Fibroblast of skin of back (primary cell): ENCODE data around the gene KIF4B. TPM values are rescaled to one million over a fixed set of nuclear protein-coding genes. Genes with fewer than 3 reads are reported as not detected.
"Not testable (repeated sequence)": the region's sequence is repeated elsewhere in the genome, so short reads cannot be mapped to it uniquely, and the experiment has no call there.

ENCODE experiments used
- DNase-seq: peaks from one replicate; pipeline ENCODE4 v3.0.0-alpha.2; 2013
- polyA plus RNA-seq, 2 experiments: library from polyadenylated mRNA; unstranded; fragments of 120-200 nt; gene quantifications; one replicate each; pipeline ENCODE4 v1.2.1, GENCODE V29; 2013; ENCODE audit not compliant: insufficient read length in 2 of 2

The KIF4B gene, protein sequence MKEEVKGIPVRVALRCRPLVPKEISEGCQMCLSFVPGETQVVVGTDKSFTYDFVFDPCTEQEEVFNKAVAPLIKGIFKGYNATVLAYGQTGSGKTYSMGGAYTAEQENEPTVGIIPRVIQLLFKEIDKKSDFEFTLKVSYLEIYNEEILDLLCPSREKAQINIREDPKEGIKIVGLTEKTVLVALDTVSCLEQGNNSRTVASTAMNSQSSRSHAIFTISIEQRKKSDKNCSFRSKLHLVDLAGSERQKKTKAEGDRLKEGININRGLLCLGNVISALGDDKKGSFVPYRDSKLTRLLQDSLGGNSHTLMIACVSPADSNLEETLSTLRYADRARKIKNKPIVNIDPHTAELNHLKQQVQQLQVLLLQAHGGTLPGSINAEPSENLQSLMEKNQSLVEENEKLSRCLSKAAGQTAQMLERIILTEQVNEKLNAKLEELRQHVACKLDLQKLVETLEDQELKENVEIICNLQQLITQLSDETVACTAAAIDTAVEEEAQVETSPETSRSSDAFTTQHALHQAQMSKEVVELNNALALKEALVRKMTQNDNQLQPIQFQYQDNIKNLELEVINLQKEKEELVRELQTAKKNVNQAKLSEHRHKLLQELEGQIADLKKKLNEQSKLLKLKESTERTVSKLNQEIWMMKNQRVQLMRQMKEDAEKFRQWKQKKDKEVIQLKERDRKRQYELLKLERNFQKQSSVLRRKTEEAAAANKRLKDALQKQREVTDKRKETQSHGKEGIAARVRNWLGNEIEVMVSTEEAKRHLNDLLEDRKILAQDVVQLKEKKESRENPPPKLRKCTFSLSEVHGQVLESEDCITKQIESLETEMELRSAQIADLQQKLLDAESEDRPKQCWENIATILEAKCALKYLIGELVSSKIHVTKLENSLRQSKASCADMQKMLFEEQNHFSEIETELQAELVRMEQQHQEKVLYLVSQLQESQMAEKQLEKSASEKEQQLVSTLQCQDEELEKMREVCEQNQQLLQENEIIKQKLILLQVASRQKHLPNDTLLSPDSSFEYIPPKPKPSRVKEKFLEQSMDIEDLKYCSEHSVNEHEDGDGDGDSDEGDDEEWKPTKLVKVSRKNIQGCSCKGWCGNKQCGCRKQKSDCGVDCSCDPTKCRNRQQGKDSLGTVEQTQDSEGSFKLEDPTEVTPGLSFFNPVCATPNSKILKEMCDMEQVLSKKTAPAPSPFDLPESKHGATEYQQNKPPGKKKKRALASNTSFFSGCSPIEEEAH
- polyA plus RNA-seq (2013, experiment 1 of 2; ENCODE audit: insufficient read length) = 0.43 TPM
- polyA plus RNA-seq (2013, experiment 2 of 2; ENCODE audit: insufficient read length) = 0.07 TPM

DNA sequence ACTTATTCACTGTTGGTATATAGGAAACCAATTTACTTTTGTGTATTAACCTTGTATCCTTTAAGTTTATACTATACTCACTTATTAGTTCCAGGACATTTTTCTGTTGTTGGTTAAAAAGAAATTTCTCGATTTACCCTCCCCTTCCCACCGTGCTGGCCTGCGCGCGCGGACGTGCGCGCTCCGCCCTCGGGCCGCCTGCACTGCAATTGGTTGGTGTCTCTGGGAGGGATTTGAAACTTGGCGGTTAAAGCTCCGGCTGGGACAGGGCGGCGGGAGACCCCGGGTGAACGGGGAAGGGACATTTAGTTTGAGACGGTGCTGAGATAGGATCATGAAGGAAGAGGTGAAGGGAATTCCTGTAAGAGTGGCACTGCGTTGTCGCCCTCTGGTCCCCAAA is at the start of gene KIF4B:
Gene KIF4B (plus strand): TSS at position 230 of the 400 bp plus-strand sequence. CDS start 105 bp downstream, at position 335.
- no peak for DNase-seq

DNA sequence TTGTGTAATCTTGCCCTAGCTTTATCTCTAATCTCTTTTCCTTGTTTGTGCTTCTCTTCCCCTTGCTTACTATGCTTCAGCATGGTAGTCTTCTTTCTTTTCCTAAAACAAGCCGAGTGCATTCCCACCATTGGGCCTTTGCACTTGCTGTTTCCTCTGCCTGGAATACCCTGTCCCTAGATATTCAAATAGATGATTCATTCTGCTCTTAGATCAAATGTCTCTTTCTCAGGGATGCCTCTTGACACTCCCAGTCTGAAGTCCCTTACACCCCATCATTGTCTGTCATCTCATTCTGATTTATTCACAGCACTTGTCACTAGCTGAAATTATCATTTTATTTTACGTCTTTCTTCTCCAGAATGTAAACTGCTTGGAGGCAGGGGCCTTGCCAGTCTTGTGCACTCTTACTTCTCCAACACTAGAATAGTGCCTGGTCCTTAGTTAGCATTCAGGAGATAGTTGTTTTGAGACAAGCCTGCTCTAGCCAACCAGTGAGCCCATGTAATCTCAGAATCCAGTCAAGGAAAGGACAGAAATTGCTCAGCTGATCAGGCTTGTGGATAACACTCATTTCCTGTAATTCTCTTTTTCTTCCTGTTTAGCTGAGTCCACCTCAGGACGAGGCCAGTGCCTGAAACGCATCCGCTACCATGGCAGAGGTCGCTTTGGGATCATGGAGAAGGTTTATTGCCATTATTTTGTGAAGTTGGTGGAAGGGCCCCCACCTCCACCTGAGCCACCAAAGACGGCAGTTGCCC is 47.3 kb upstream of the KIF4B start:
- no peak for DNase-seq

DNA sequence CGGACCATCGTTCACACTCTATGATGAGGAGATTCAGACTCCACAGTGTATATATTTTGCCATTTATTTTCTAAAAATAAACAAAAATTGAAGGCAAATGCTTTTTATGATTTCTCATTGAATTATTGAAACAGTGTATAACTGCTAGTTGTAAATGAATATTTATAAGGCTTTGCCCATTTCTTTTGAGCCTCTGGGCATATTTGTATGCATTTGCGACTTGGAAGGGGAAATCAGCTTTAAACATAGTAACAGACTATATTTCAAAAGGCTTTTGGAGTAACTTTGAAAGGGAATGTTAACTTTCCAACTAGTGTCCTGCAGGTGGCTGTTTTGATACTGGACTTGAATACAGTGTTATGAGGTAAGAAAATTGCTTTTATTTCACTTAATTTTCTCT is 46.7 kb upstream of the KIF4B start:
- no peak for DNase-seq

DNA sequence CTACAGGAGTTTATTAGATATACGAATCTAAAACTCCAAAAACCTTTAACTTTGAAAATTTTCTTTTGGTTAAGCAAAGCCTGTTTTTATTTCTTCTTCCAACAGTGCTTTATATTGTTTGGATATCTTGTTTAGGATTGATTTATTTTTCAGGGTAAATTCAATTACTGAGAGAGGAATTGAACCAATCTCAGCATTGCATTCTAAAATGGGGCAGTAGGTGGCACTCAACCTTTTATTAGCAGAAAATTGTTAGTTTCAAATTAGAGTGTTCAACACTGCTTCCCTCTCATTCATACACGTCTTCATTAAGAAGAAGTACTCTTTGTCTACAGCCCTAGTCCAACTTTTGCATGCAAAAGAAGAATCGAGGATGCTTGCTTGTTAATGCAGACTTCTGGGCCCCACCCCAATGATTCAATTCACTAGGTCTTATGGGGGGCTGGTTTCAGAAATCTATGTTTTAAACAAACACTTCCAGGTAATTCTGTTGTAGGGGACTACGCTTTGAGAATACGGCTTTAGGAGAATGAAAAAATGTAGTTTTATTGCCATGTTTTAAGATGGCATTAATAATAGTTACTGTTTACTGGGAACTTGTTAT is 46.0 kb upstream of the KIF4B start:
- peak; percentile 11 for DNase-seq

DNA sequence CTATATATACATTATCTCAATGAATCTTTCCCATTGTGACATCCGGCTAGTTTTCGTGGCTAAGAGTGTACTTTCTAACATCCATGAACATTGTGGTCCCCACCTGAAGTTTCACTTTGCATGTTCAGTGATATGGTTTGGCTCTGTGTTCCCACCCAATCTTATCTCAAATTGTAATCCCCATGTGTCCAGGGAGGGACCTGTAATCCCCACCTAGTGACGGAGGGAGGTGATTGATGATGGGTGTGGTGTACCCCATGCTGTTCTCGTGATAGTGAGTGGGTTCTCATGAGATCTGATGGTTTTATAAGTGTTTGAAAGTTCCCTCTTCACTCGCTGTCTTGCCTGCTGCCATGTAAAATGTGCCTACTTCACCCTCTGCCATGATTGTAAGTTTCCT is 44.6 kb upstream of the KIF4B start:
- DNase-seq = no peak

DNA sequence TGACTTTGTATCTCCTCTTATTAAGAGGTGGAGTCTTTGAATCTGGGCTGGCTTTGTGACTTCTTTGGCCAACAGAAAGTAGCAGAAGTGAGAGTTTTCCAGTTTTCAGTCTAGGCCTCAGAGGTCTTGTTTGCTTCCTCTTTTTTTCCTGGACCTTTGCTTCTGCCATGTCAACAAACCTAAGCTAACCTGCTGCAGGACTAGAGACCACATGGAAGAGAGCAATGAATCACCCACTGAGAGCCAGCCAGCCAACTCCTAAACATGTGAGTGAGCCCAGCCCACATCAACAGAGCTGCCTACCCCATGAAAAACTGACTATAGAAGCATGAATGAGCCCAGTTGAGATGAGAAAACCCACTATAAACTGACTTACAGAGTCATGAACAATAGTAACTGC is 42.8 kb upstream of the KIF4B start:
- peak; percentile 8 for DNase-seq

DNA sequence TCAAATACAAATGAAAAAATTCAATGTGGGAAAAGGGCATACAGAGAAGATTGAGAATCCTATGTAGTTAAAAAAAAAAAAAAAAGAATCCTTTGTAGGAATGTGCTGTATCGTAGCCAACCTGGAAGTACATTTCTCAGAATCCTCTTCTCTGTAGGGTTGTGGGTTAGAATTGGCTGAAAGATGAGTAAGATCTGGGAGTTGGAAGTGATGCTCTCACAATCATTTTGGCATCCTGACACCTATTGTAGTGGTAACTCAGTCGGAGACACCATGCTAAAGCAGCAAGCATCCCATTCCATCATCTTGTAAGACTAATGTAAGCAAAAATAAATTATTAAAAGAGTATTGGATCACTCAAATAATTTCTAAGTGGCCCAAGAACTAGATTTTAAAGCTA is 42.1 kb upstream of the KIF4B start:
- DNase-seq = peak; percentile 30

DNA sequence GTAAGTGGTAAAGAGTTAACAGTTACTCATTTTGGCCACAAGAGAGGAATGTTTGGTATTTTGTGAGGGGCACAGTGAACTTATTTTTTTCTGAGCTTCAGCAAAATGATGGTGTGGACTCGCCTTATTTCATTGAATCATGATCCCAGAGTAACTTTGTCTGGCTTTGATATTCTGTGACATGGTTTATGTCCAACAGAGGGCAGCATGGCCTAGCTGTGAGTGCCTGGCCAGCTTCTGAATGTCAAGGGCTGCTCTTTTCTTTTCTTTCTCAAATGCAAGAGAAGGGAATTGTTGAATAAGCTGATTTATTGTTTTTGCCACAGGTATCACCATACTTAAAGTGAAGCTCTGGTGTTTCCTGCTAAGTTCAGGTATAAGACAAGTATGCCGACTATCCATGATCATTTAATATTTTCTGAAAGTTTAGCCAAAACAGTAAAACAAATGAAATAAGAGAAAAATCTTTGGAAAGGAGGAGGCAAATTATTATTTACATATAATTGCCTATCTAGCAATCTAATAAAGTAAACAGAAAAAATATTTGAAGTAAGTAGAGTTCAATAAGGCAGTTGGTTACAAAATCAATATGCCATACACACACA is 41.0 kb upstream of the KIF4B start:
- peak; percentile 46 for DNase-seq

DNA sequence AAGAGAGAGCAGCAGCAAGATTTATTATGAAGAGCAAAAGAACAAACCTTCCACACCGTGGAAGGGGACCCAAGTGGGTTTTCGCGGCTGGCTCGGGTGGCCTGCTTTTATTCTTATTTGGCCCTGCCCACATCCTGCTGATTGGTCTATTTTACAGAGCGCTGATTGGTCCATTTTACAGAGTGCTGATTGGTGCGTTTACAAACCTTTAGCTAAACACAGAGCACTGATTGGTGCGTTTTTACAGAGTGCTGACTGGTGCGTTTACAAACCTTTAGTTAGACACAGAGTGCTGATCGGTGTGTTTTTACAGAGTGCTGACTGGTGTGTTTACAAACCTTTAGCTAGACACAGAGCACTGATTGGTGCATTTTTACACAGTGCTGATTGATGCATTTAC is 37.5 kb upstream of the KIF4B start:
- DNase-seq = not testable (repeated sequence)

DNA sequence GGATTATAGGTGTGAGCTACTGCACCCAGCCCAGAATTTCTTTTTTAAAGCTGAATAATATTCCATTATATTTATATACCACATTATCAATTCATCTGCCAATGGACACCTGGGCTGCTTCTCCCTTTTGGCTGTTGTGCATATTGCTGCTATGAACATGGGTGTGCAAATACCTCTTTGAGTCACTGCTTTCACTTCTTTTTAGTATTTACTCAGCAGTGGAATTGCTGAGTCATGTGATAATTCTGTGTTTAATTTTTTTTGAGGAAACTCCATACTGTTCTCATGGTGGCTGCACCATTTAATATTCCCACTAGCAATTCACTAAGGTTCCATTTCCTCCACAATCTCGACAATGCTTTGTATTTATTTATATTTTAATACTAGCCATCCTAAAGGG is 36.1 kb upstream of the KIF4B start:
- DNase-seq = peak; percentile 7

DNA sequence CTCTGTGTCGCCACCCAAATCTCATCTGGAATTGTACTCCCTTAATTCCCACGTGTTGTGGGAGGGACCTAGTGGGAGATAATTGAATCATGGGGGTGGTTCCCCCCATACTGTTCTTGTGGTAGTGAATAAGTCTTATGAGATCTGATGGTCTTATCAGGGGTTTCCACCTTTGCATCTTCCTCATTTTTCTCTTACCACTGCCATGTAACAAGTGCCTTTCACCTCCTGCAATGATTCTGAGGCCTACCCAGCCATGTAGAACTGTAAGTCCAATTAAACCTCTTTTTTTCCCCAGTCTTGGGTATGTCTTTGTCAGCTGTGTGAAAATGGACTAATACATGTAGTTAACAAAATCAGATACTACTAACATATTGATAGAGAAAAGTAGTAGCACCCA is 35.3 kb upstream of the KIF4B start:
- not testable (repeated sequence) for DNase-seq

DNA sequence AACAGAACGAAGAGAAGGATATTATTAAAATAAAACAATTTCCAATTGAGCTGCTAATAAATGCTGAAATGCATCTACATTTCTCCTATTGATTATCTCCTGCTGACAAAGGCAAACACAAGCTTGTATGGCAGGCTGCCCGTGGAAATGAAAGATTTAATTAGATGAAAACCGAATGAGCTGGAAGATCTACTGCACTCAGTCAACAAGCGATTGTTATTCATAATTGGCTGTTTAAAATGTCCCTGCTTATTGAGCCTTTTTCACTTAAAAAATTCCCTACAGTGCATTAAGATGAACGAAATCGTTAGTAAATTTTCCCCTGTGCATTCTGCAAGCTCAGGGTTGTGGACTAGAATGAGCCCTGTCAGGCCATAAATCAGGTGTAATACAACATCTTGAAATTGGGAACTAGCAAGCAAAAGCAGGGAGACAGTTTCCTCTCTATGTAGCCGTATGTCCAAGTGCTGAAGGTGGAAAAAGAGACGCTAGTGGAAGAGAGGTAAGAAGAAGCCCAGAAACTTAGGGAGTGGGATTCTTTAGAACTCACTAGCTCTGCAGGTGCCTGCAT is 28.5 kb upstream of the KIF4B start:
- no peak for DNase-seq

DNA sequence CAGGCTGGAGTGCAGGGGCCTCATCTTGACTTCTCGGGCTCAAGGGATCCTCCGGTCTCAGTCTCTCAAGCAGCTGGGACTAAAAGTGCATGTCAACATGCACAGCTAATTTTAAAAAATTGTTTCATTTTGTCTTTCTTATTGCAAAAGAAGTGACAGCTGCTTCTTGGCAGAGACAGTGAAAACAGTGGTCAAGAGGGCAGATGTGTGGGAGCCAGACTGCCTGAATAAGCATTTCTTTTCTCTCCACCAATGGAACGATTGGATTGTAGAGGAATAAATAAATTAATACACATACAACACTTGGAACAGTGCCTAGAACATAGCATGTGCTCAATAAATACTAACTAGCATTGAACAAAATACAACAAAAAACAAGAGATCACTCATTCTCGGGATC is 27.4 kb upstream of the KIF4B start:
- DNase-seq = no peak

DNA sequence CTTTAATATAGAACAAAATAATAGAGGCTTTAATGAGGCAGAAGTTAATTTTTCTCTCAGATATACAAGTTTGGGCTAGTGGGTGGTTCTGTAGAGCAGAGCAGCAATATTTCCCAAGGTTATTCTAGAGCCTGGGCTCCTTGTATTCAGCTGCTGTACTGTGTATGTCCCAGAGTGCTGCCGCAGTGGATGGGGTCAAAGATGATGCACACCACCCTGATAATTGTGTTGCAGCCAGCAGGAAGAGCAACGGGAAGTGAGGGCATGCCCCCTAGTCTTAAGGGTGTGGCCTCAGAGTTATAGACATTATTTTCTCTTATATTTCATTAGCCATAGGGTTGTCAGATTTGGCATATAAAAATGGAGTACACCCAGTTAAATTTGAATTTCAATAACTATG is 23.9 kb upstream of the KIF4B start:
- DNase-seq = no peak

DNA sequence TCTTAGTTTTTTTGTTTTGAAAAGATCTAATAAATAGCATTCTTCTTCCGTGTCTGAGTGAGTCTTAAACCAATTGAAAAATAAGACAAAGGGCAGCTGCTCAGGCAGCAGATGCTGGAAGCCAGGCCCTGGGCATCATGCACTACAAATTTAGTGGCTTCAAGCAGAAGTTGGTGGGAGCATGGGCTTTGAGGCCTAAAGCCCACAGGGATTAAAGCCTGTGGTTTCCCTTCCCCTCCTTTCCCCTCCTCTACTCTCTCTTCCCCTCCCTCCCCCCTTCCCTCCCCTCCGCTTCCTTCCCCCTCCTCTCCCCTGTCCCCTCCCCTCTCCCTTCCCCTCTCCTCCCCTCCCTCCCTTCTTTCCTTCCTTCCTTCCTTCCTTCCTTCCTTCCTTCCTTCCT is 20.1 kb upstream of the KIF4B start:
- no peak for DNase-seq

DNA sequence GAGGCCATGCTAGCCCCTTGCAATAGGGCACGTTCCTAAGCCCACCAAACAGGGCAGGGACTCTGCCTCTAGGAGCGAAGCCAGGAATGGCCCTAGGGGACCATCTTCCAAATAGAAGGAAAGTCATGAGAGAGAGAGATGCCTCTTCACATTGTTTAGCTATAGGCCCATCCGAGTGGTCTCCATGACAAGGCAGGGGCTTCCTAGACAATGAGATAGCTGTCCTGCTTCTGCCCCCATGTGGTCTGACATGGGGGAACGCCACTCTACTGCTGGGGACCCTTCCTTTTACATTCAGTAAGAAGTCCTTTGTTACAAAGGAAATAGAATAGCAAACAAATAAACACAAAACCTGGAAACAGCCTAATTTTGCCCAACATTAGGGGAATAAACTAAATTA is 17.9 kb upstream of the KIF4B start:
- DNase-seq = no peak

DNA sequence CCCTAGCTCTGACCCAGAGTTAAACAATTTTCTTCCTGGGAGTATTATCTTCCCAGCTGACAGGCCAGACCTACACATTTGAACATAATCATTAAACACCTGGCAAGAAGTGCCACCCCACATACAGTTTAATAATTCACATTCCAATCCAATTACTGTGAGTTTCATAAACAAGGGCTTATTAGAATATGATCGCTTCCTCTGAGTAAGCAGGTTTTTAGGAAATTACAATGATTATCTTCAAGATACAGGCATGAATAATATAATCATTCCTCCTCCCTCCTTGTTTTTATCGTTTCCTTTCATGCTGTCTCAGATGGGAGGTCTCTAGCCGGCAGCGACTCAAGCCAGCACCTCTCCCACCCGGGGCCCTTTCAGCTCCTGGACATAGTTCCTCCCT is 15.8 kb upstream of the KIF4B start:
- DNase-seq = no peak

DNA sequence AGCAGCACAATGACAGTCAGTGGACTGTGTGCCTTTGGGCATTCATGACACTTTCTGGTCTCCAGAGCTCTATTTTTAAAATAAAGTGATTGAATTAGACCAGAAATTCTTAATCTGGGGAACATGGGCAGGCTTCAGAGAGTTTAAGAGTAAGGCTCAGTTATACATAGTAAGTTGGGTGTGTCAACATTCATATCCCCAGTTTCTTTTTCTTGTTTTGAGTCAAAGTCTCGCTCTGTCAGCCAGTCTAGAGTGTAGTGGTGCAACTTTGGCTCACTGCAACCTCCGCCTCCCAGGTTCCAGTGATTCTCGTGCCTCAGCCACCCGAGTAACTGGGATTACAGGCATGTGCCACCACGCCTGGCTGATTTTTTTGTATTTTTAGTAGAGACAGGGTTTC is 13.7 kb upstream of the KIF4B start:
- DNase-seq = no peak

DNA sequence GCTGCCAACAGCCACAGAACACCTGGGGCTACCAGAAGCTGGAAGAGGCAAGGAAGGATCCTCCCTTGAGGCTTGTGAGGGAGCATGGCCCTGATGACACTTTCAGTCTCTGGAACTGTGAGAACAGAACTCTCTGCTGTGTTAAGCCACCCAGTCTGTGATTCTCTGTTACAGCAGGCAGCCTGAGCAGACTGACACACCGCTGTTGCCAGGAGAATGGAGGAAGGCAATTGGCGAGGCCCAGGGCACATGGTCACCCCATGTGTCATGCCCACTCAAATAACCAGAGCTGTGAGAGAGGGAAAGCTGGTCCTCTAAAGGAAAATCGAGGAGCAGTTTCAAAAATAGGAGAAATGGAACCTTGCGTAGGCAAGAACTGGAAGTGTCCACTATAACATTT is 12.0 kb upstream of the KIF4B start:
- no peak for DNase-seq

DNA sequence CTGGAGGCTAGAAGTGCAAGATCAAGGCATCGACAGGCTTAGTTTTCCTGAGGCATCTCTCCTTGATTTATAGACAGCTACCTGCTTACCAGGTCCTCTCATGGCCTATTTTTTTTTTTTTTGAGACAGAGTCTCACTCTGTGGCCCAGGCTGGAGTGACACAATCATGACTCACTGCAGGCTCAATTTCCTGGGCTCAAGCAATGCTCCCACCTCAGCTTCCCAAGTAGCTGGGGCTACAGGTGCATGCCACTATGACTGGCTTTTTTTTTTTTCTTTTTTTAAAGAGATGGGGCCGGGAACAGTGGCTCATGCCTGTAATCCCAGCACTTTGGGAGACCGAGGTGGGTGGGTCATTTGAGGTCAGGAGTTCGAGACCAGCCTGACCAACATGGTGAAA is 10.8 kb upstream of the KIF4B start:
- not testable (repeated sequence) for DNase-seq
